Activated naive CD8-positive, alpha-beta T cell treated with anti-CD3 and anti-CD28 coated beads, Interleukin-2, amount 50 U/mL, for 24 hours (primary cell): Measurements from ENCODE around the gene GBX2.
A peak's percentile ranks its signal among the peaks of the same experiment; 100 is the strongest.
"Not testable (repeated sequence)": the region's sequence is repeated elsewhere in the genome, so short reads cannot be mapped to it uniquely, and the experiment has no call there.

Source experiments
- ATAC-seq: fragments of 150-1000 bp; cut with Tn5 transposase; one replicate; pipeline ENCODE4 v1.10.0; 2021
- DNase-seq: peaks from one replicate; pipeline ENCODE4 v3.0.0; 2021
- H3K27ac Mint-ChIP-seq: one replicate; pipeline ENCODE4 v1.8.0; 2021; ENCODE audit warnings: mild to moderate bottlenecking, mixed read lengths
- H3K27me3 Mint-ChIP-seq: one replicate; pipeline ENCODE4 v1.8.0; 2021; ENCODE audit warnings: mixed read lengths
- H3K36me3 Mint-ChIP-seq: one replicate; pipeline ENCODE4 v1.8.0; 2021; ENCODE audit warnings: low read depth, mixed read lengths
- H3K4me1 Mint-ChIP-seq: one replicate; pipeline ENCODE4 v1.8.0; 2021; ENCODE audit warnings: mixed read lengths
- H3K4me3 Mint-ChIP-seq: one replicate; pipeline ENCODE4 v1.8.0; 2021; ENCODE audit warnings: mild to moderate bottlenecking, moderate library complexity, mixed read lengths
- H3K9me3 Mint-ChIP-seq: one replicate; pipeline ENCODE4 v1.8.0; 2021; ENCODE audit warnings: mixed read lengths

Gene GBX2

GRCh38 chr2:236158969-236159777 lies 9.0 kb downstream of the GBX2 start:
- Mint-ChIP-seq H3K36me3 (no peaks in the 10 kb centered on the region), H3K27ac (no peak overlapping the region), H3K9me3 (peaks cover 3% of the 10 kb centered on the region), H3K27me3 (peaks cover 46% of the 10 kb centered on the region), H3K4me1 (no peaks in the 10 kb centered on the region), H3K4me3 (no peak overlapping the region)
- no peak for ATAC-seq
- DNase-seq: no peak

- DNase-seq (no peak), ATAC-seq (no peak)
- H3K27ac Mint-ChIP-seq: no peak overlapping the region
- no peak overlapping the region for H3K4me3 Mint-ChIP-seq
- H3K27me3 Mint-ChIP-seq: peaks cover 45% of the 10 kb centered on the region
- no peaks in the 10 kb centered on the region for H3K4me1 Mint-ChIP-seq
- H3K9me3 Mint-ChIP-seq: peaks cover 3% of the 10 kb centered on the region
- no peaks in the 10 kb centered on the region for H3K36me3 Mint-ChIP-seq
Measured at GRCh38 chr2:236157815-236158498, 10.2 kb downstream of the GBX2 start.

GRCh38 chr2:236157366-236157765 lies 10.8 kb downstream of the GBX2 start:
- peaks cover 3% of the 10 kb centered on the region for H3K9me3 Mint-ChIP-seq
- H3K27ac Mint-ChIP-seq: no peak overlapping the region
- no peak for ATAC-seq
- no peak for DNase-seq
- H3K36me3 Mint-ChIP-seq: no peaks in the 10 kb centered on the region
- no peak overlapping the region for H3K4me3 Mint-ChIP-seq
- no peaks in the 10 kb centered on the region for H3K4me1 Mint-ChIP-seq
- peaks cover 41% of the 10 kb centered on the region for H3K27me3 Mint-ChIP-seq

- Mint-ChIP-seq H3K27ac (no peak overlapping the region), H3K4me1 (no peaks in the 10 kb centered on the region), H3K27me3 (peaks cover 35% of the 10 kb centered on the region), H3K4me3 (no peak overlapping the region), H3K36me3 (no peaks in the 10 kb centered on the region), H3K9me3 (peaks cover 3% of the 10 kb centered on the region)
- ATAC-seq: no peak
- DNase-seq: no peak
Measured at GRCh38 chr2:236156860-236157194, 11.4 kb downstream of the GBX2 start.

GRCh38 chr2:236156095-236156859 lies 11.9 kb downstream of the GBX2 start:
- H3K27ac Mint-ChIP-seq: no peak overlapping the region
- peak; percentile 14 for ATAC-seq
- H3K4me3 Mint-ChIP-seq: no peak overlapping the region
- H3K4me1 Mint-ChIP-seq: no peaks in the 10 kb centered on the region
- H3K36me3 Mint-ChIP-seq: no peaks in the 10 kb centered on the region
- peaks cover 3% of the 10 kb centered on the region for H3K9me3 Mint-ChIP-seq
- no peak for DNase-seq
- peaks cover 31% of the 10 kb centered on the region for H3K27me3 Mint-ChIP-seq

GRCh38 chr2:236155406-236155805 lies 12.8 kb downstream of the GBX2 start:
- Mint-ChIP-seq H3K36me3 (no peaks in the 10 kb centered on the region), H3K4me1 (no peaks in the 10 kb centered on the region), H3K4me3 (no peak overlapping the region), H3K27me3 (peaks cover 25% of the 10 kb centered on the region), H3K9me3 (peaks cover 7% of the 10 kb centered on the region), H3K27ac (no peak overlapping the region)
- DNase-seq (no peak), ATAC-seq (no peak)

- Mint-ChIP-seq H3K27me3 (peaks cover 19% of the 10 kb centered on the region), H3K4me1 (no peaks in the 10 kb centered on the region), H3K36me3 (no peaks in the 10 kb centered on the region), H3K27ac (no peak overlapping the region), H3K4me3 (no peak overlapping the region), H3K9me3 (peaks cover 4% of the 10 kb centered on the region)
- ATAC-seq (no peak), DNase-seq (no peak)
Measured at GRCh38 chr2:236146436-236146835, 21.8 kb downstream of the GBX2 start.

- Mint-ChIP-seq H3K9me3 (no peaks in the 10 kb centered on the region), H3K36me3 (no peaks in the 10 kb centered on the region), H3K4me1 (no peaks in the 10 kb centered on the region), H3K27me3 (peaks cover 14% of the 10 kb centered on the region), H3K27ac (no peak overlapping the region), H3K4me3 (no peak overlapping the region)
- no peak for DNase-seq
- ATAC-seq: no peak
Measured at GRCh38 chr2:236143811-236144210, 24.4 kb downstream of the GBX2 start.

GRCh38 chr2:236141616-236142015 lies 26.6 kb downstream of the GBX2 start:
- ATAC-seq, H3K9me3 Mint-ChIP-seq, H3K36me3 Mint-ChIP-seq, H3K4me3 Mint-ChIP-seq, H3K27ac Mint-ChIP-seq, H3K4me1 Mint-ChIP-seq, DNase-seq: not testable (repeated sequence)
- peaks cover 14% of the 10 kb centered on the region for H3K27me3 Mint-ChIP-seq

- Mint-ChIP-seq H3K4me1 (no peaks in the 10 kb centered on the region), H3K27ac (no peak overlapping the region), H3K9me3 (no peaks in the 10 kb centered on the region), H3K4me3 (no peak overlapping the region), H3K36me3 (no peaks in the 10 kb centered on the region), H3K27me3 (no peaks in the 10 kb centered on the region)
- DNase-seq (no peak), ATAC-seq (no peak)
Measured at GRCh38 chr2:236137066-236137465, 31.1 kb downstream of the GBX2 start.

GRCh38 chr2:236136538-236136937 lies 31.6 kb downstream of the GBX2 start:
- no peaks in the 10 kb centered on the region for H3K4me1 Mint-ChIP-seq
- no peaks in the 10 kb centered on the region for H3K36me3 Mint-ChIP-seq
- no peak overlapping the region for H3K4me3 Mint-ChIP-seq
- DNase-seq (no peak), ATAC-seq (no peak)
- no peak overlapping the region for H3K27ac Mint-ChIP-seq
- H3K27me3 Mint-ChIP-seq: no peaks in the 10 kb centered on the region
- H3K9me3 Mint-ChIP-seq: no peaks in the 10 kb centered on the region

GRCh38 chr2:236133410-236134012 lies 34.7 kb downstream of the GBX2 start:
- no peaks in the 10 kb centered on the region for H3K27me3 Mint-ChIP-seq
- no peak overlapping the region for H3K27ac Mint-ChIP-seq
- H3K4me3 Mint-ChIP-seq: no peak overlapping the region
- DNase-seq (no peak), ATAC-seq (no peak)
- H3K9me3 Mint-ChIP-seq: no peaks in the 10 kb centered on the region
- no peaks in the 10 kb centered on the region for H3K36me3 Mint-ChIP-seq
- H3K4me1 Mint-ChIP-seq: no peaks in the 10 kb centered on the region

GRCh38 chr2:236131073-236131692 lies 37.0 kb downstream of the GBX2 start:
- no peak overlapping the region for H3K4me3 Mint-ChIP-seq

GRCh38 chr2:236130349-236130998 lies 37.7 kb downstream of the GBX2 start:
- Mint-ChIP-seq H3K27me3 (no peaks in the 10 kb centered on the region), H3K4me1 (no peaks in the 10 kb centered on the region), H3K36me3 (no peaks in the 10 kb centered on the region), H3K27ac (no peak overlapping the region), H3K4me3 (no peak overlapping the region), H3K9me3 (no peaks in the 10 kb centered on the region)
- ATAC-seq: no peak
- no peak for DNase-seq

More at GRCh38 chr2:236131073-236131692, 37.0 kb downstream of the GBX2 start:
- no peaks in the 10 kb centered on the region for H3K9me3 Mint-ChIP-seq
- H3K27me3 Mint-ChIP-seq: no peaks in the 10 kb centered on the region
- H3K4me1 Mint-ChIP-seq: no peaks in the 10 kb centered on the region
- DNase-seq (no peak), ATAC-seq (no peak)
- no peak overlapping the region for H3K27ac Mint-ChIP-seq
- no peaks in the 10 kb centered on the region for H3K36me3 Mint-ChIP-seq
